ENCODE measurements around the gene AUTS2.

DNA sequence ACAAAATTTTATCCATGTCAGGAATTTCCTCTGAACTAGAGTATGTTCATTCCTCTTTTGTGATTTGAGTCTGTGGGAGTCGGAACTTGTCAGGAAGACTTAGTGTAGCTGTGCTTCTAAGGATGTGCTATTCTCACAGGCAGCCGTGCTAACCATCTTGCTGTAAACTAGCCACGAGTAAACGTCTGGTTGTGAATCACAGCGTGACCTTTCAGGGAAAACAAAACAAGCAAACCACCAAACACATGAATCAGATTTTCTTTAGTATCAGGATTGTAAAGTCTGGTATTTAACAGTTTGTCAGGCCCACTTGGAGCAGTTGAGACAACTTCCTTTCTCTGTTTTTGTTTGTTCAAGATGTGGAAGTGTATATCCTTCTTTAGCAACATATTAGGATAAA, 32.0 kb downstream of the AUTS2 start:
- TF ChIP-seq CTCF (conservative IDR thresholded peaks at IDR 0.05; ENCODE audit: low read length) (no peak), EZH2phosphoT487 (IDR thresholded peaks at IDR 0.05; ENCODE audit: borderline replicate concordance) (no peak)
